DND-41 (cell line): Measurements from ENCODE around the gene CLCN6.

Experiments used
- EZH2 ChIP-seq: IDR thresholded peaks from 3 replicates; pipeline ENCODE4 v1.6.1; 2012; ENCODE audit warnings: borderline replicate concordance, low read depth, mild to moderate bottlenecking, moderate library complexity, low read length, inconsistent platforms; ENCODE audit not compliant: severe bottlenecking
- TF ChIP-seq, protein P1 (sequence below): IDR thresholded peaks from 2 replicates; pipeline ENCODE4 v1.5.1; 2012; ENCODE audit warnings: borderline replicate concordance, low read length, moderate library complexity, mild to moderate bottlenecking; ENCODE audit not compliant: poor library complexity, severe bottlenecking; ENCODE audit errors: extremely low read depth

GRCh38 chr1:11842154-11843041 is 36.4 kb downstream of the CLCN6 start:
- TF ChIP-seq, protein P1, sequence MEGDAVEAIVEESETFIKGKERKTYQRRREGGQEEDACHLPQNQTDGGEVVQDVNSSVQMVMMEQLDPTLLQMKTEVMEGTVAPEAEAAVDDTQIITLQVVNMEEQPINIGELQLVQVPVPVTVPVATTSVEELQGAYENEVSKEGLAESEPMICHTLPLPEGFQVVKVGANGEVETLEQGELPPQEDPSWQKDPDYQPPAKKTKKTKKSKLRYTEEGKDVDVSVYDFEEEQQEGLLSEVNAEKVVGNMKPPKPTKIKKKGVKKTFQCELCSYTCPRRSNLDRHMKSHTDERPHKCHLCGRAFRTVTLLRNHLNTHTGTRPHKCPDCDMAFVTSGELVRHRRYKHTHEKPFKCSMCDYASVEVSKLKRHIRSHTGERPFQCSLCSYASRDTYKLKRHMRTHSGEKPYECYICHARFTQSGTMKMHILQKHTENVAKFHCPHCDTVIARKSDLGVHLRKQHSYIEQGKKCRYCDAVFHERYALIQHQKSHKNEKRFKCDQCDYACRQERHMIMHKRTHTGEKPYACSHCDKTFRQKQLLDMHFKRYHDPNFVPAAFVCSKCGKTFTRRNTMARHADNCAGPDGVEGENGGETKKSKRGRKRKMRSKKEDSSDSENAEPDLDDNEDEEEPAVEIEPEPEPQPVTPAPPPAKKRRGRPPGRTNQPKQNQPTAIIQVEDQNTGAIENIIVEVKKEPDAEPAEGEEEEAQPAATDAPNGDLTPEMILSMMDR, result no peak
- TF ChIP-seq EZH2, result no peak
